OCI-LY7 (cell line): ENCODE measurements around the gene RBM47. TPM values are rescaled to one million over a fixed set of nuclear protein-coding genes. Genes with fewer than 3 reads are reported as not detected.

Experiments used
- BruUV-seq: library from RNA; stranded (reverse); fragments of 400-500 nt; replicated peaks from 2 replicates; lab custom pipeline; 2021; lab: Mats Ljungman, UMichigan
- CTCF ChIA-PET: fragments of 300-600 bp; sonication (Branson Sonifier 250); formaldehyde crosslinking; loops from one replicate; lab custom pipeline; 2022; ENCODE audit warnings: antibody characterized with exemption; ENCODE audit not compliant: unreplicated experiment; lab: Charles Lee
- POLR2A ChIA-PET: fragments of 300-600 bp; sonication (Branson Sonifier 250); formaldehyde crosslinking; loops from one replicate; lab custom pipeline; 2022; ENCODE audit warnings: antibody characterized with exemption; lab: Charles Lee
- DNase-seq: peaks from one replicate; pipeline ENCODE4 v3.0.0-alpha.2; 2015; ENCODE audit warnings: low spot score
- H2AFZ ChIP-seq: fragments of 200-600 bp; sonication (generic), shearing (Covaris generic); 2 replicates; pipeline ENCODE4 v1.6.1; 2014; ENCODE audit warnings: mild to moderate bottlenecking, antibody characterized with exemption, low read length, moderate library complexity
- H3K27ac ChIP-seq: fragments of 200-600 bp; sonication (generic); 2 replicates; pipeline ENCODE4 v1.5.1; 2014; ENCODE audit warnings: mixed run types, low read depth, mild to moderate bottlenecking, moderate library complexity, low read length, inconsistent platforms; ENCODE audit not compliant: poor library complexity, severe bottlenecking
- H3K36me3 ChIP-seq: fragments of 200-600 bp; sonication (generic); 2 replicates; pipeline ENCODE4 v1.6.1; 2014; ENCODE audit warnings: mild to moderate bottlenecking, antibody characterized with exemption, low read length, moderate library complexity, mixed read lengths; ENCODE audit not compliant: insufficient read depth
- H3K4me1 ChIP-seq: fragments of 200-600 bp; sonication (generic); 2 replicates; pipeline ENCODE4 v1.5.1; 2014; ENCODE audit warnings: mild to moderate bottlenecking, low read length; ENCODE audit not compliant: insufficient read depth, poor library complexity, severe bottlenecking
- H3K4me2 ChIP-seq: fragments of 200-600 bp; sonication (generic); 2 replicates; pipeline ENCODE4 v1.6.1; 2014; ENCODE audit warnings: mild to moderate bottlenecking, low read length
- H3K4me3 ChIP-seq: fragments of 200-600 bp; sonication (generic); 2 replicates; pipeline ENCODE4 v1.5.1; 2014; ENCODE audit warnings: mild to moderate bottlenecking, low read depth, low read length; ENCODE audit not compliant: poor library complexity, severe bottlenecking
- H3K79me2 ChIP-seq: fragments of 200-600 bp; sonication (generic); 2 replicates; pipeline ENCODE4 v1.6.1; 2016; ENCODE audit warnings: low read depth, mild to moderate bottlenecking, low read length, moderate library complexity, mixed read lengths; ENCODE audit not compliant: insufficient read depth
- H3K9me2 ChIP-seq: fragments of 200-600 bp; sonication (generic); 2 replicates; pipeline ENCODE4 v1.6.1; 2016; ENCODE audit warnings: mild to moderate bottlenecking, low read length, mixed read lengths; ENCODE audit not compliant: insufficient read depth
- H3K9me3 ChIP-seq: fragments of 200-600 bp; sonication (generic); 2 replicates; pipeline ENCODE4 v1.6.1; 2014; ENCODE audit warnings: mild to moderate bottlenecking, mixed run types, low read length, mixed read lengths
- H4K20me1 ChIP-seq: fragments of 200-600 bp; sonication (generic); 2 replicates; pipeline ENCODE4 v1.6.1; 2014; ENCODE audit warnings: mild to moderate bottlenecking, antibody characterized with exemption, low read length, moderate library complexity, mixed read lengths; ENCODE audit not compliant: insufficient read depth
- CTCF ChIP-seq: fragments of 200-600 bp; sonication (generic); conservative IDR thresholded peaks from 2 replicates; pipeline ENCODE4 v1.5.1; 2014; ENCODE audit warnings: mild to moderate bottlenecking, antibody characterized with exemption, low read length, moderate library complexity, mixed read lengths
- EZH2phosphoT487 ChIP-seq: fragments of 200-600 bp; sonication (generic); IDR thresholded peaks from 2 replicates; pipeline ENCODE4 v1.6.1; 2018; ENCODE audit warnings: low read depth, borderline replicate concordance, mild to moderate bottlenecking, mixed run types, antibody characterized with exemption, low read length, moderate library complexity, mixed read lengths
- intact Hi-C: fragments of 100-400 bp; cut with micrococcal nuclease; formaldehyde crosslinking; loops from one replicate; pipeline ENCODE4 v1.10.0; 2022; ENCODE audit not compliant: unreplicated experiment
- total RNA-seq, 2 experiments: library from RNA; depleted of rRNA in 1 of 2; stranded (reverse); fragments of >200 nt in 1 of 2; shearing (Covaris generic) in 1 of 2; gene quantifications; 2 replicates each; pipeline ENCODE4 v1.2.3, GENCODE V29; 2014 to 2022

RBM47 gene
- total RNA-seq, 2 experiments from 2014 or later: 5.3 to 14.2 TPM

- H3K9me3 ChIP-seq: peaks cover 3% of the 10 kb centered on the region; the same call in 1 of the 2 replicates
- intact Hi-C loops: no loop called here
- H3K79me2 ChIP-seq: no peaks in the 10 kb centered on the region
- no peak for TF ChIP-seq EZH2phosphoT487
- BruUV-seq: no TSS peak
- DNase-seq: no peak
- no peak overlapping the region for H3K27ac ChIP-seq
- no peaks in the 10 kb centered on the region for H3K4me1 ChIP-seq
- no peak overlapping the region for H3K4me2 ChIP-seq
- H2AFZ ChIP-seq: no peak overlapping the region
- no peaks in the 10 kb centered on the region for H4K20me1 ChIP-seq
- H3K9me2 ChIP-seq: no peaks in the 10 kb centered on the region
- ChIA-PET CTCF (no interaction called here), POLR2A (no interaction called here)
- H3K4me3 ChIP-seq: no peak overlapping the region
- H3K36me3 ChIP-seq: no peaks in the 10 kb centered on the region
Observed at GRCh38 chr4:40402556-40402955, 227.1 kb downstream of the RBM47 start.

GRCh38 chr4:40401631-40402030 lies 228.0 kb downstream of the RBM47 start:
- Histone ChIP-seq H2AFZ (no peak overlapping the region), H4K20me1 (no peaks in the 10 kb centered on the region), H3K4me1 (no peaks in the 10 kb centered on the region), H3K4me3 (no peak overlapping the region), H3K36me3 (no peaks in the 10 kb centered on the region), H3K27ac (no peak overlapping the region), H3K79me2 (no peaks in the 10 kb centered on the region), H3K9me3 (peaks cover 3% of the 10 kb centered on the region; the same call in 1 of the 2 replicates), H3K4me2 (no peak overlapping the region), H3K9me2 (no peaks in the 10 kb centered on the region)
- no TSS peak for BruUV-seq
- TF ChIP-seq EZH2phosphoT487: no peak
- no peak for TF ChIP-seq CTCF
- POLR2A ChIA-PET: no interaction called here
- intact Hi-C loops: no loop called here
- DNase-seq: no peak
- CTCF ChIA-PET: no interaction called here

- H3K4me3 ChIP-seq: no peak overlapping the region
- no peaks in the 10 kb centered on the region for H3K9me3 ChIP-seq
- no peaks in the 10 kb centered on the region for H3K36me3 ChIP-seq
- no peak for DNase-seq
- H3K9me2 ChIP-seq: no peaks in the 10 kb centered on the region
- TF ChIP-seq CTCF (no peak), EZH2phosphoT487 (no peak)
- ChIA-PET POLR2A (no interaction called here), CTCF (no interaction called here)
- no TSS peak for BruUV-seq
- H3K79me2 ChIP-seq: no peaks in the 10 kb centered on the region
- intact Hi-C loops: no loop called here
- peaks cover 1% of the 10 kb centered on the region for H3K4me1 ChIP-seq
- no peak overlapping the region for H3K27ac ChIP-seq
- H4K20me1 ChIP-seq: no peaks in the 10 kb centered on the region
- no peak overlapping the region for H2AFZ ChIP-seq
- no peak overlapping the region for H3K4me2 ChIP-seq
Observed at GRCh38 chr4:40401096-40401495, 228.6 kb downstream of the RBM47 start.
